ENCODE measurements around the gene MARS2.
"Not testable (repeated sequence)": the region's sequence is repeated elsewhere in the genome, so short reads cannot be mapped to it uniquely, and the experiment has no call there.

MARS2 gene

GRCh38 chr2:197717863-197718262 is 12.7 kb downstream of the MARS2 start:
- no peaks in the 10 kb centered on the region for H3K9me3 ChIP-seq (ENCODE audit: control insufficient read depth in 5 of 5, low read length in 5 of 5)
- no peaks in the 10 kb centered on the region for H3K36me3 ChIP-seq (ENCODE audit: control insufficient read depth in 5 of 5, insufficient read depth in 5 of 5, low read length in 5 of 5)
- no peak overlapping the region for H3K27ac ChIP-seq (ENCODE audit: low read depth, low read length)
- no peaks in the 10 kb centered on the region for H3K4me1 ChIP-seq (ENCODE audit: control insufficient read depth in 5 of 5, insufficient read depth in 5 of 5, low read length in 5 of 5)
- no peaks in the 10 kb centered on the region for H3K27me3 ChIP-seq (ENCODE audit: control insufficient read depth in 5 of 5, insufficient read depth in 4 of 5, low read length in 5 of 5)
- H3K9ac ChIP-seq (ENCODE audit: low read length in 5 of 5): no peak overlapping the region
- H3K4me3 ChIP-seq (ENCODE audit: low read depth in 1 of 5, low read length in 5 of 5): no peak overlapping the region

- Histone ChIP-seq H3K4me3 (ENCODE audit: low read depth in 1 of 5, low read length in 5 of 5) (no peak overlapping the region), H3K4me1 (ENCODE audit: control insufficient read depth in 5 of 5, insufficient read depth in 5 of 5, low read length in 5 of 5) (no peaks in the 10 kb centered on the region)
Observed at GRCh38 chr2:197727011-197727410, 21.8 kb downstream of the MARS2 start.

DNA sequence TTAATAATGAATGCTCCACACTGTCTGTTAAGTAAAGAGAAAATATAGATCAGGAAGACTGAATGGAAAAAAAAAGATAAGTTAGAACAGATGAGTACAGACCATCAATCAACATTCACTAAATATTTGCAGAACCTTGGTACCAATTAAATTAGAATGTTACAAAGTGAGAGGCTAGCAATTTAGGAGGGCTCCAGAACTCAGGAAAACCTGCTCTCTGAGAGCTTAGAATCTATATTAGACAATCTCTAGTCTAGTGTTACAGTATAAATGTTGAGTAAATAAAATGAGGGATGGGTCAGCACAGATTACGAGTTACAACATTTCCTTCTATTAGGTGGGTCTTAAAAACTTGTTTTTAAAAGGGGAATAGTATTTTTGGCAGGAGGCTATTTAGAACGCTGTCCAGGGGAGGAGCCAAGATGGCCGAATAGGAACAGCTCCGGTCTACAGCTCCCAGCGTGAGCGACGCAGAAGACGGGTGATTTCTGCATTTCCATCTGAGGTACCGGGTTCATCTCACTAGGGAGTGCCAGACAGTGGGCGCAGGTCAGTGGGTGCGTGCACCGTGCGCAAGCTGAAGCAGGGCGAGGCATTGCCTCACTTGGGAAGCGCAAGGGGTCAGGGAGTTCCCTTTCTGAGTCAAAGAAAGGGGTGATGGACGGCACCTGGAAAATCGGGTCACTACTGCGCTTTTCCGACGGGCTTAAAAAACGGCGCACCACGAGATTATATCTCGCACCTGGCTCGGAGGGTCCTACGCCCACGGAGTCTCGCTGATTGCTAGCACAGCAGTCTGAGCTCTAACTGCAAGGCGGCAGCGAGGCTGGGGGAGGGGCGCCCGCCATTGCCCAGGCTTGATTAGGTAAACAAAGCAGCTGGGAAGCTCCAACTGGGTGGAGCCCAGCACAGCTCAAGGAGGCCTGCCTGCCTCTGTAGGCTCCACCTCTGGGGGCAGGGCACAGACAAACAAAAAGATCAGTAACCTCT is 23.7 kb downstream of the MARS2 start:
- not testable (repeated sequence) for H3K4me1 ChIP-seq (ENCODE audit: control insufficient read depth in 5 of 5, insufficient read depth in 5 of 5, low read length in 5 of 5); H3K4me3 ChIP-seq (ENCODE audit: low read depth in 1 of 5, low read length in 5 of 5); H3K27ac ChIP-seq (ENCODE audit: low read depth, low read length); H3K9me3 ChIP-seq (ENCODE audit: control insufficient read depth in 5 of 5, low read length in 5 of 5); H3K9ac ChIP-seq (ENCODE audit: low read length in 5 of 5); H3K36me3 ChIP-seq (ENCODE audit: control insufficient read depth in 5 of 5, insufficient read depth in 5 of 5, low read length in 5 of 5); H3K27me3 ChIP-seq (ENCODE audit: control insufficient read depth in 5 of 5, insufficient read depth in 4 of 5, low read length in 5 of 5)

More at GRCh38 chr2:197727011-197727410, 21.8 kb downstream of the MARS2 start:
- H3K27ac ChIP-seq (ENCODE audit: low read depth, low read length): no peak overlapping the region
- no peaks in the 10 kb centered on the region for H3K27me3 ChIP-seq (ENCODE audit: control insufficient read depth in 5 of 5, insufficient read depth in 4 of 5, low read length in 5 of 5)
- H3K36me3 ChIP-seq (ENCODE audit: control insufficient read depth in 5 of 5, insufficient read depth in 5 of 5, low read length in 5 of 5): no peaks in the 10 kb centered on the region
- H3K9ac ChIP-seq (ENCODE audit: low read length in 5 of 5): no peak overlapping the region
- H3K9me3 ChIP-seq (ENCODE audit: control insufficient read depth in 5 of 5, low read length in 5 of 5): peaks cover 0 to 3% (median 0%) of the 10 kb centered on the region in 5 donors

- no peaks in the 10 kb centered on the region for H3K9me3 ChIP-seq (ENCODE audit: control insufficient read depth in 5 of 5, low read length in 5 of 5)
- H3K27me3 ChIP-seq (ENCODE audit: control insufficient read depth in 5 of 5, insufficient read depth in 4 of 5, low read length in 5 of 5): no peaks in the 10 kb centered on the region
- H3K4me1 ChIP-seq (ENCODE audit: control insufficient read depth in 5 of 5, insufficient read depth in 5 of 5, low read length in 5 of 5): peaks cover 0 to 3% (median 0%) of the 10 kb centered on the region in 5 donors
- no peak overlapping the region for H3K27ac ChIP-seq (ENCODE audit: low read depth, low read length)
- no peak overlapping the region for H3K9ac ChIP-seq (ENCODE audit: low read length in 5 of 5)
- no peaks in the 10 kb centered on the region for H3K36me3 ChIP-seq (ENCODE audit: control insufficient read depth in 5 of 5, insufficient read depth in 5 of 5, low read length in 5 of 5)
- no peak overlapping the region for H3K4me3 ChIP-seq (ENCODE audit: low read depth in 1 of 5, low read length in 5 of 5)
Observed at GRCh38 chr2:197740200-197740599, 35.0 kb downstream of the MARS2 start.
